GM18507 (cell line): ENCODE data around the gene TNFRSF13B.
"Not testable (repeated sequence)": the region's sequence is repeated elsewhere in the genome, so short reads cannot be mapped to it uniquely, and the experiment has no call there.

ENCODE experiments used
- DNase-seq: peaks from one replicate; pipeline ENCODE4 v3.0.0; 2011; ENCODE audit warnings: low read depth; ENCODE audit not compliant: insufficient read length; ENCODE audit errors: extremely low spot score
- FAIRE-seq: peaks from 2 replicates; lab custom pipeline; 2011; peaks lifted over from hg19 to GRCh38; lab: Jason Lieb, UNC

TNFRSF13B gene

DNA sequence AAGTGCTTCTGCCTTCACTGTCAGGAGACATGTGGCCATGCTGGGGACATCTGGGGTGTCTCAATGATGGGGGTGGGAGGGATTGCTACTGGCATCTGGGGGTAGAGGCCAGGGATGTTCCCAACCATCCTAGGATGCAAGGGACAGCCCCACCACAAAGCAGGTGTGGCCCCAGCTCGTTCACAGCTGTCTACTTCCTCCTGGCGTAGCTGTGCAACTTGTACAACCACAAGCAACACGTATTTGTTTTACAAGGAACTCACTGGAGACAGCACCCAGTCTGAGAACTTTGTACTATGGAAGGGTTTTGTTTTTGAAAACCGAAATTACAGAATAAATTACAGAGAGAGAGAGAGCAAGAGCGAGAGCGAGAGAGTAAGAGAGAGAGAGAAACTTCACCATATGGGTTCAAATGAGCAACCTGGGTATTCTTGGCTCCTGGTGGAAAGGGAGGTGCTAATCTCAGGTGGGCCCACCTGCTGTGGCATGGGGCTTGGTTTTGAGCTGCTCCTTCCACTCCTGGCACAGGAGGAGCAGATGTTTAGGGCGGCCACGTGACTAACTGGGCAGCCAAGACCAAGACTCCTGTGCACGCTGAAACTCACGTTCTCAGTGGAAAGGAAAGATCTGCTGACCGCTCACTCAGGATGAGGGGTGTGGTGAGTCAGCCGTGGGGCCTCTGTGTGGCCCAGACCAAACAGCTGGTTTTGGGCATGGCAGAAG lies 17.5 kb upstream of the TNFRSF13B start:
- DNase-seq (no peak), FAIRE-seq (no peak)

- FAIRE-seq (no peak), DNase-seq (no peak)
Observed at GRCh38 chr17:16988749-16989229, 16.9 kb upstream of the TNFRSF13B start.

- FAIRE-seq (peak; percentile 100), DNase-seq (peak; percentile 83)
Observed at GRCh38 chr17:16987830-16988601, 16.1 kb upstream of the TNFRSF13B start.

DNA sequence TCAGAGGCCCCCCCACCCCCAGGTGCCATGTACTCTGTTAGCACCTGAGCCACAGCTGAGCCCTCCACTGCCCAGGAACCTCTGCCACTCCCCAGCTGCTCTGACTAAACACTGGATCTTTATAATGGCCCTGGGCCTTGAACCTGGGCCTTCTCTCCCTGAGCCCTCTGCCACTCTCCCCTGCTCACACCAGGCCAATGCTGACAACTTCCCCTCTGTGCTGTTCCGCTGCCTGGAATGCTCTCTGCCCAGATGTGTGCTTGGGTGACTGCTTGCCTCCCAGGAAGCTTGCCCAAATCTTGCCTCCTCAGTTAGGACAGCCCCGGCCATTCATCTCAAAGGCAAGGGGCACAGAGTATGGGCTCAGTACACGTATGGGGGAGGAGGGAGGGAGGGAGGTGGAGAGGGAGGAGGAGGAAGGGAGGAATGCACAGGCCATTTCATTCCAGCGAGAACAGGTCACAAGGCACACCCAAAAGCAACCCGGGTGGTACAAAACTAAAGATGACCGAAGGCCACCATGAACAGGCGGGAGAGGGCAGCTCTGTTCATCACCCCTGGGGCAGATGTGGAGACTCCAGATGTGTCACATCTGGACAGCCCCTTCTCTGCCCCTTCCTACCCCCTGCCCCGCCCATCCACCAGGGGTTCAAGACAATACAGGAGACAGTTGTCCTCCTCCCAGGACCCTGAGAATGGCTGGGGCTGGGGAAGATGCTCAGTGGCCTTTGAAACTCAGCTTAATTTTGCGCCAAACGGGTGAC lies 15.3 kb upstream of the TNFRSF13B start:
- DNase-seq: no peak
- FAIRE-seq: peak; percentile 69

GRCh38 chr17:16986391-16986790 lies 14.5 kb upstream of the TNFRSF13B start:
- FAIRE-seq: peak; percentile 45
- DNase-seq: no peak

- FAIRE-seq (no peak), DNase-seq (no peak)
Observed at GRCh38 chr17:16981928-16982327, 10.0 kb upstream of the TNFRSF13B start.

- FAIRE-seq (peak; percentile 97), DNase-seq (peak; percentile 63)
Observed at GRCh38 chr17:16980813-16981731, 9.2 kb upstream of the TNFRSF13B start.

DNA sequence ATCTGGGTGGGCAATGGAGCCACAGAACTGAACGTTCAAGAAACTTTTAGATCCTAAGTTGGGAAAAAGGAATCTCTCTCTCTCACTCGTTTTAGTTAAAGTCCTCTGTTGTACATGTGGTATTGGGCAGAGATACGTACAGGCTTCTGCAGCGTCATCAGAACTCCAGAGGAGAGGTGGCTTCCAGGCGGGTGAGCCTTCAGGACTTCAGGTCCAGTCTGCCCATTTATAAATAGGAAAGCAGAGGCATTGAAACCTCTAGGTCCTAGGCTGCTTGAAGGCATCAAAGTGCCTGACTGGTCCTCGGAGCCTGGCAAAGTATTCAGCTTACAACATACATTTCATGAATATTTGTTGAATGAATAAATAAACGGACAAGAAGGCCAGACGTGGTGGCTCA lies 8.1 kb upstream of the TNFRSF13B start:
- FAIRE-seq: peak; percentile 35
- no peak for DNase-seq

DNA sequence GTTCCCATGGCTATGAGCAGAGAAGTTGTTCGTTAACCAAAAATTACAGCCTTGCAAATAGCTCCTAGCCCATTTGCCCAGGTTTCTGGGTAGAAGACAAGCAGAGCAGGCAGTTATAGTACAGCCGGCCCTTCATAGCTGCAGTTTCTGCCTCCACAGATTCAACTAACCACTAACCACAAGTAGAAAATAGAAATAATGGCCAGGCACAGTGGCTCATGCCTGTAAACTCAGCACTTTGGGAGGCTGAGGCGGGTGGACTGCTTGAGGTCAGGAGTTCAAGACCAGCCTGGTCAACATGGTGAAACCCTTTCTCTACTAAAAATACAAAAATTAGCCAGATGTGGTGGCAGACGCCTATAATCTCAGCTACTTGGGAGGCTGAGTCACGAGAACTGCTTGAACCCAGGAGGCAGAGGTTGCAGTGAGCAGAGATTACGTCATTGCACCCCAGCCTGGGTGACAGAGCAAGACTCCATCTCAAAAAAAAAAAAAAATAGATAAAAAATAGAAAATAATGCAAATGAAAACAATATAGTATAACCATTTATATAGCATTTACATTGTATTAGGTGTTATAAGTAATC lies 7.4 kb upstream of the TNFRSF13B start:
- peak; percentile 96 for FAIRE-seq
- not testable (repeated sequence) for DNase-seq

GRCh38 chr17:16977932-16978331 lies 6.0 kb upstream of the TNFRSF13B start:
- DNase-seq (no peak), FAIRE-seq (no peak)

GRCh38 chr17:16976725-16977550 lies 5.0 kb upstream of the TNFRSF13B start:
- no peak for FAIRE-seq
- DNase-seq: no peak

DNA sequence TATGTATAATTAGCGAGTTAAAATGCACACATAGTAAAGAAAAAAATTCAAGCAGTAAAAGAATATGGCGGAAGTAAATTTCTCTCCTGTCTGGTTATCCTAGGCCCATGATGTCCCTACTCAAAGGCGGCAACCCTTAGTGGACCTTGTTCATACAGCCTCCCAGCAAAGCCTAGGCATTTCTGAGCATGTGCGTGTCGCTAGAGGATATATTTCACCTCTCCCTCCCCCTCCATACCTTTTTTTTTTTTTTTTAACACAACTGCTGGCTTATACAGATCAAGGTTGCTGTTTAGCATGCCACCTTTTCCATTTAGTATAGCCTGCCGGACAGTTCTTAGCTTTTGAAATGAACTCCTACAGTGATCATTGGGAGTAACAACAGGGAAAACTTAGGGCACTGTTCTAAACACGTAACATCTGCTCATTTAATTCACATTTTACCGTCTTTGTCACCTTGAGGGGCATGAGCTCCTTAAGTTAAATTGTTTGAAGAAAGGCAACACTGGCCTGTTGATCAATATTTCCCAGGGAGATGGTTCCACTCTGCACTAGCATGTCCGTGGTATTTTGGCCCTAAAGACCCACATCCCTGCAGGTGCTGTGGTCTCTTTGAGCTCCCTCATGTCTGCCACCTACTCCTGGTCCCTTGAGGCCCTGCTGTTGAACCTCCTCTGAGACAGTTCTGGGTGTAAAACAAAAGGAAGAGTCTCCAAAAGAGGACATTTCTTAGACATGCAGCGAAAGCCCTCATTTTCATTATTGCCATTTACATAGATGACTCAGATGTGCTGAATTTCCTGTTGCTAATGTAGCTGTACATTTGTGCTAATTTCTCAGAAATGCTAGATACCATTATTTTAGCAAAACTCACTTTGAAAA lies 4.1 kb upstream of the TNFRSF13B start:
- FAIRE-seq (peak; percentile 97), DNase-seq (no peak)

DNA sequence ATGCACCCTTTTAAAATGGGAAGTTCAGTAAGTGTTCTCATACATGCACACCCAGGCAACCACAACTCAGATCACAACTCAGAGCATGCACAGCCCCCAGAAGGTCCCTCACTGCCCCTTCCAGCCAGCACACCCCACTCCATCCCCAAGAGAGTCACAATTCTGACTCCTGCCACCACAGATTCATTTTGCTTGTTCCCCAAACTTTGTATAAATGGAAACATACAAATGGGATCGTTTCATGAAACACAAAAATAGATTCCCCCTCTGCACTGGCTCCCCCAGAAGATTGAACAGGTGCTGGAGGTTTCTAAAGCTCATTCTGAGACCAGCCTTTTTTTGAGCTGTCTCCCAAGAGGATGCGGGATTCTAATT lies 3.3 kb upstream of the TNFRSF13B start:
- FAIRE-seq (no peak), DNase-seq (no peak)

GRCh38 chr17:16974569-16975276 lies 2.8 kb upstream of the TNFRSF13B start:
- DNase-seq (no peak), FAIRE-seq (no peak)

GRCh38 chr17:16973760-16974540 lies 2.0 kb upstream of the TNFRSF13B start:
- FAIRE-seq (peak; percentile 97), DNase-seq (no peak)

DNA sequence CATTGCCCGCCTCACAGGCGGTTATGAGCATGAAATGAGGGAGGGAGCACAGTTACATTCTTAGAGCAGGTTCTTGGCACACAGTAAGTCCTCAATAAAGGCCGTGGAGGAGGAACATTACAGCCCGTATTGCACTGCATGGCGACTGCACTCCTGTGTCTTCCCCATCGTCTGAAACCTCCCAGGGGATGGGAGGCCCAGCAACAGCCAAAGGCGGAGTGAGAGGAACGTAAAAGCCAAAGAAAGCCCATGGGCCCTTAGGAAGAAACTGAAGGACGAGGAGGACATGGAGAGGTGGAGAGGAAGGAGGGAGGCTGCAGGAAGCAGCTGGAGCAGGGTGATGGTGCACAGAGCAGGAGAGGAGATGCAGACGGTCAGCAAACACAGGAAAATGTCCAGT lies 1.1 kb upstream of the TNFRSF13B start:
- FAIRE-seq, DNase-seq: not testable (repeated sequence)
